NCI-H345 (cell line): ENCODE data around the gene CTTN.

Source experiments
- DNase-seq: peaks from one replicate; lab custom pipeline; 2025; lab: John Stamatoyannopoulos, UW

The CTTN gene

DNA sequence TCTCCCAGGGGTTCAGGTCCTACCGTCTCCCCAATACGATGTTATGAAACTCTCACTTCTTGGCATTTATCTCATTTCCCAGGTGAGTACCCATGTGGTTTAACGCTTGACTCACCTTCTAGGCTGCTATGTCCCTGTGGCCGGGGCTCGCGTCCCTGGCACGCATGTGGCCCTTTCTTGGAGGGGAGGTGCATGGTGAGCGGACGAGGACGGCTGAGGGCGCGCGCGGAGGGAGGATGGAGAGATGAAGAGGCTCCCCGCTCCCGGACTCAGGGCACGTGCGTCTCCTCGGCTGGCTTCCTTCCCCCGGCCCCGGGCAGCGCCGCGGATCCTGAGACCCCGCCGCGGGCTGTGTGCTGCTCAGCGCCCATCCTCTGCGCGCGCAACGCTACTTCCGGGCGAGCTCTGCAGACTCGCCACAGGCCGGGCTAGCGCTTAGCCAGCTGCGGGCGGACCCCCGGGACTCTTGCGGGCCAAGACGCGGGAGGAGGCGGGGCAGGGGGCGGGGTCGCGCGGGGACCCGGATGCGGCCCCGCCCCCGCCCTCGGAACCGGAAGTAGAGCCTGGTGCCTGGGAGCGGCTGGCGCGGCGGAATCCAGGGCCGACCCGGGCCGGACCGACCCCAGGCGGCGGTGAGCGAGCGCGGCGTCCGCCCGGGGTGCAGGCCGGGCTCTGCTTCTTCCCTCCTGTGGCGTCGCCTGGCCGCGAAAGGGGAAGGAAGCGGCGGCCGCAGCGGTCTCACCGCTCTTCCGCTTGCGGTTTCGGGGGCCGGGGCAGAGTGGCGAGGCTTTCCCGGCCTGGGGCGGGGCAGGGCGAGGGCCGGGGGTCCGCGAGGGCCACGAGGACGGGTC, at the start of gene CTTN:
Gene CTTN, plus strand, starts transcription at position 547 of the 851 bp plus-strand sequence. CDS start 8,769 bp downstream, outside the sequence.
- peak; percentile 92 for DNase-seq

DNA sequence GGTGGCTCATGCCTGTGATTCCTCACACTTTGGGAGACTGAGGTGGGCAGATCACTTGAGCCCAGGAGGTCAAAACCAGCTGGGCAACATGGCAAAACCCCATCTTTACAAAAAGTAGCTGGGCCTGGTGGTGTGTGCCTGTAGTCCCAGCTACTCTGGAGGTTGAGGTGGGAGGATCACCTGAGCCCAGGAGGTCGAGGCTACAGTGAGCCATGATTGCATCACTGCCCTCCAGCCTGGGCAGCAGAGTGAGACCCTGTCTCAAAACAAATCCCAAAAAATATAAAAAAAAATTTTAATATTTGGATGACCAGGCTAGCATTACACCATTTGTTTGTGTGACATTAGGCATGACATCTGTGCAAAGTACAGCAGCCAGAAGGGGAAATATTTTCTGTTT, 49.7 kb upstream of the CTTN start:
- no peak for DNase-seq

DNA sequence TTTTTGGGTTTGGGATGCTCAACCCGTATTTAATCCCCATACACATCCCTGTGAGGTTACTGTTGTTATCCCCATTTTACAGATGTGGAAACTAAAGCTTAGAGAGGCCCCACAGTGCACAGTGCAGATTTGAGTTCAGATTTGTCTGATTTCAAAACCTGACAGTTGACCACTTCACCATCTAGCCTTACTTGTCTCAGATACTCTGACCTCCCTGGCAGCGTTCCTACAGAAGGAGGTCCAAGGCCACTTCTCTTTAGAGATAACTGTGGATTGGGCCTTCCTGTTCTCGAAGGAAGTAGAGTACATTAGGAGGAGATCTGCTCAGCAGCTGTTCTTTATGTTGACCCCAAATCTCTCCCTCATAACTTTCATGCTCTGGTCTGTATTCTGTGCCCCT, 46.7 kb upstream of the CTTN start:
- DNase-seq, result no peak

DNA sequence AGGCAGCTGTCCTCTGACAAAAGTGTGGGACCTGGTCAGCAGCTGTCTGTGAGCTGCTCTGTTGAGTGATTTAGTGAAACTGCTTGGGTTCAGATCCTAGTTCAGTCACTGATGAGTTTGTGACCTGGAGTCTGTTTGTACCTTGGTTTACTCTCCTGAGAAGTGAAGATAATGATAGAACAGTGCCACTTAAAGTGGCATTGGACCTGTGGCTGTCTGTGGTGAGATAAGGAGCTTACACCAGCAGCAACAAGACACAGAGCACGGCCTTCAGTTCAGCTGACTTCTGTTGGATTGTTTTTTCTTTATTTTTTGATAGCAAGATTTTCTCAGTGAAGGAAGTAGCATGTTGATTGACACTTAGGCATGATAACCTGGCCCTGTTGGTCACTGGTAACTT, 46.2 kb upstream of the CTTN start:
- no peak for DNase-seq

DNA sequence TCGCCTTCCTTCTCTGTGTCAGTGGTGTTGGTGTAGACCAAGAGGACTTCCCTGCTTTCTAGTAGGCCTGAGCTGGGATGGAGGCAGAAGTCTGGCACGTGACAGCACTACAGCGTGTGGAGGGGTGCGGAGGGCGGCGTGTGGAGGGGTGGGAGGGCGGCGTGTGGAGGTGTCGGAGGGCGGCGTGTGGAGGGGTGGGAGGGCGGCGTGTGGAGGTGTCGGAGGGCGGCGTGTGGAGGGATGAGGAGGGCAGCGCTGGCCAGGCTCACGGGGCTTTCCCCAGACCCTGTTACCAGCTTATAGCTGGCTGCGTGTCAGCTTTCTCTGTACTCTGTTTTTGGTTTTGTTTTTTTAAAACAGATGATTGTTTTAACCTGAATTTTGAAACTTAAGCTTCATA, 45.7 kb upstream of the CTTN start:
- no peak for DNase-seq

DNA sequence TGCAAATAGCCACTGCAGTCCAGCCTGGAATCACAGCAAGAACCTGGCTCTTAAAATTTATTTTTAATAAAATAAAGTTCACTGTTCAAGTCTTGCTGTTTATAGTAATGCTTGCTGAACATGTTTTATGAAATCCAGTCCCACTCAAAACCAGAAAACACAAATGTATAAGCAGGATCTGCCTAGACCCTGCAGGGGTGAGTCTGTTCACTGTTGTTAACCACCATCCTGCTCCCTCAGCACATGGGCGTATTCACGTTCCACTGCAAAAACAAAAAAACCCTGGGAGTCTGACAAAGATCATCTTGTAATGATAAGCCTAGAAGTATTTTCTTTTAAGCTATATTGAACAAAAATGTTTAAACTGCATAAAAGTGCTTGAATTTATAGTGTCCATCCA, 45.0 kb upstream of the CTTN start:
- DNase-seq, result no peak

DNA sequence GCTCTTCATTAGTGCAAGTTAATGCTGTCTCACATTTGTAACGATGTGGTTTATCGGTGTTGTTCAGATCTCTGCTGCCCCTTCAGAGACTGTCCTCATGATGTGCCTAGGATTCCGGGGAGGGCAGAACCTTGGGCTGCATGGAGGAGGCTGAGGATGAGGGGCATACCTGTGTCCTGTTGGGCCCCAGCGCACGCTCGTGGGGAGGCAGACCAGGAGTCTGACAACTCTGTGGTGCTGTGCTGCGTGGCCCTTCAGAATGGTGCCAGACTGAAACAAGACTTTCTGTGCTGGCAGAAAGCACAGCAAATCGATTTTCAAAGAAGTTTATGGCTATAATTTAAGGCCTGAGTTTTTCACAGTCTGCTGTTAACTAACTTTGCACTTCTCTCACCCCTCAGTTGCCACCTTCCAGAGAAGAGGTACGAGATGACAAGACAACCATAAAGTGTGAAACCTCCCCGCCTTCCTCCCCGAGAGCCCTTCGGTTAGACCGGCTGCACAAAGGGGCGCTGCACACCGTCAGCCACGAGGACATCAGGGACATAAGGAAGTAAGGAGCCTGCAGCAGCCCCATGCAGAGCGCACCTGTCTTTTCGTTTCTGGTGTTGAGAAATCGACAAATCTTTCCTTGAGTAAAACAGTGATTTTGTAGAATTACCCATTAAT, 44.3 kb upstream of the CTTN start:
- DNase-seq, result no peak

DNA sequence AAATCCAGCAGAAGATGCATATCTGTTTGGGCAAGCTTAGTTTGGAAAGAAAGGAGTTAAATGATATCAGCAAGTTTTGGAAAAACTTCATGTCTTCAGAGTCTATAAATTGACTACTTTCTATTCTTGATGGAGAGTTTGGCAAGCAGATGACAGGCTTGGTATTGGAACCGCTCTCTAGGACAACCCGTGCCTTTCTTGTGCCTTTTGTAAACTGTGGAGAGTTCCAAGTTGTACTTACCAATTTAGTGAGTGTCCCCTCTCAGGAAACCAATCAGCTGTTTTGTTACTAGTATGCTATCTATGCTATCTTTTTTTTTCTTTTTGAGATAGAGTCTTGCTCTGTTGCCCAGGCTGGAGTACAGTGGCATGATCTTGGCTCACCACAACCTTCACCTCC, 43.7 kb upstream of the CTTN start:
- no peak for DNase-seq

DNA sequence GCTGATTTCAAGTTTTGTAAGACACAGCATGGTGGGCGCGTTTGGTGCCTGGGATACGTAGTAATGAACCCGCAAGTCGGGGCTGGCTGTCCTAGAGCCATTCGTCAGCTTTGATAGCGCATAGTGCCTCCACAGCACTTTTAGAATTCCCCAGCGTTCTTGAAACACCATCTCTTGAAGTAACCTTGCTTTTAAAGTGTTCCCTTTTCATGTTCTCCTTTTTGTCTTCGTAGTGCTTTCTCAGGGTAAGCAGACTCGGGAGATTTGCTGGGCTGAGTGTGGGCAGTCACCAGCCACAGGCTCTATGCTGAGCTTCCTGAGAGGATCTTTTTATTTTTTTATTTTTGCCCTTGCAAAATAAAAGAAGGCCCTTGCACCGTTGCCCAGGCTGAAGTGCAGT, 39.6 kb upstream of the CTTN start:
- no peak for DNase-seq

DNA sequence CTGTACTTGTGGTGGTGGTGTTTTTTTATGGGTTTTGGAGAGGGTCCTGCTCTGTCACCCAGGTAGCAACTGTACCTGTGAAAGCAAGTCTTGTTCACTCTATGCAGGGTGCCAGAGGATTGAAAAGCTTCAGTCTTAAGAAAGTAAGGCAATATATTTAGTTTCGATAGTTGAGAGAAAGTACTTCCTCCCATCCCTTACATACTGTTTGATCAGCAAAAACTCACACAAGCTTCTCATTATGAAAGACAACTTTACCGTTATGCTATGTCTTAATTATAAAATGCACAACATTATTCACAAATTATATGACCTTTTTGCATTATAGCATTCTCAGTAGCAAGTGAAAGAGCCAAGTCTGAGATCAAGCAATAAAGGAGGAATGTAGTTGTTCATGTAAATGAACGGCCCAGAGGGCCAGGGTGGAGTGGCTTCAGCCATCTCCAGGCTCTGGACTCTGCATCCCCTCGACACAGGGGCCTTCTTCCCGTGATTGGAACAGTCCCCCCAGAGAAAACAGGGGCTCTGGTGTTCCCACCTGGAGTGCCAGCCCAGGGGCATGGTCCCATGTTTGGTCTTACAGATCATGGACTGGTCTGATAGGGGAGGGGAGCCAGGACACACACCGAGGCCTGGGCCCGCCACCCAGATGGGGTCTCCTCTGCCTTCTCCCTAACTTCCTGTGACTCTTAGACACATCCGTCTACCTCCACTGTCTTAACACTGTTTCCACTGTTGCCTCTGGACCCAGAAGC, 38.7 kb upstream of the CTTN start:
- no peak for DNase-seq

DNA sequence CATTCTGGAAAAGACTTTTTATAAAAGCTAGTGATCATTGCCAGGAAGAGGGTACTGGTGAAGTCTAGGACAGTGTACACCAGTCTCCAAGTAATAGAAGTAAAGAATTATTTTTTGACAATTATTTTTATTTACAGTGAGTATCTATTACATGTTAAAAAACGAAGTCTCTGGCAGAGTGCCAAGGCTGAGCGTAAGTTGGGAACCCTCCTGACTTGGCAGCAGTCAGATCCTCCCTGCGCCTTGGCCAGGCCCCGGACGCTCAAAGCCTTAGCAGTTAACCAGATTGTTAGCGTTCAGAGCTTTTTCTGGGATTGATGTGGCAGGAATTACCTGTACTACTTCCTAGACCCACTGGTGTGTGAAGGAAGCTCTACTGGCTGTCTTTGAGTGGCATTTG, 38.1 kb upstream of the CTTN start:
- no peak for DNase-seq

DNA sequence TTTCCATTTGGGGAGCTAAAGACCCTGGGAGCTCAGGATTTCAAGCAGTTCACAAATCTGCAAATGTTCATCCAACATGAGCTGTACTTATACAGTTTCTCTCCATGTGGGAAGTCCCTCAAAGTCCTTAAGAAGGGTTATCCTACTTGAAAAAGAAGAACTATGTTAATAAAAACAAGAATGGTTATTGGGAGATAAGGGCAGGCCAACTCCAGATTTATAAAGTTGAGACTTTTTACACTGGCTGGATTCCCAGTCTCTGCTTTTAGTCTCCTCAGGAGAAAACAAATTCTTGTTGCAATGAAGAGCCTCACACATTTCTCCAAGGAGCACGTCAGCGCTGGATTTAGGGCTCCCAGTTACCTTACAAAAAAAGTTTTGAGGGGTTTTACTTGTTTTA, 34.2 kb upstream of the CTTN start:
- DNase-seq, result no peak

DNA sequence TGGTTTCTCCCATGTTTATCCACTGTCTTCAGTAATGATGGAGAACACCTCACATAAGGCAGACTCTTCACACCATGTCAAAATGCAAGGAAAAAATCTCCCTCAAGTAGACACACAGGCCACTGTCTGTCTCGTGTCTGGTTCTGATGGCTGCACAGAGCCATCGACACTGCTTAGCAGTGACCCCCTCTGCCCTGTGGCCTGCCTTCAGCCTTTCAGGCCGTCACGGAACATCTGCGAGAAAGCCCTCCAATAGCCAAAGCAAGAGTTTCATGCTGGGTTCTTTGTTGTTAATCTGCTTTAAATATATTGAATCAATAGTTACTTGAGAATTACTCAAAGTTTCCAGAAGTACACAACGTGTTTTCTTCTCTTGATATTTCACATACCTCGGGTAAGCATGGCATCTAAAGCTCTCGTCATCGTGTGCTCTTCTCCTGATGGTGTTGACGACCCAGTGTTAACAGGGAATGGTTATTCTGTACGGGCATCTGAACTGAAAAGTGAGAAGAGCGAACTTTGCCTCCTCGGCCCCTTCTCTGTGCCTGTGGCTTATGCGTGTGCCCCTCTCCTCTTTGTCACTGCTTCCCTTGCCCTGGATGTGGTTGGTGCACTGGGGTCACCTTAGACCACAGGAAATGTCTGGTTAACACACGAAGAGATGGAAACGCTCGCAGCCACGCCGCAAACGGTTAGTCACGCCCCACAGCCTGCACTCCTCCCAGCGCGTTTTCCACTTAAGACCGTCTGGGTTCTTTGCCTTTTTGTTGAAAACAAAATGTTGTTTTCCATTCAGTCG, 33.4 kb upstream of the CTTN start:
- no peak for DNase-seq

DNA sequence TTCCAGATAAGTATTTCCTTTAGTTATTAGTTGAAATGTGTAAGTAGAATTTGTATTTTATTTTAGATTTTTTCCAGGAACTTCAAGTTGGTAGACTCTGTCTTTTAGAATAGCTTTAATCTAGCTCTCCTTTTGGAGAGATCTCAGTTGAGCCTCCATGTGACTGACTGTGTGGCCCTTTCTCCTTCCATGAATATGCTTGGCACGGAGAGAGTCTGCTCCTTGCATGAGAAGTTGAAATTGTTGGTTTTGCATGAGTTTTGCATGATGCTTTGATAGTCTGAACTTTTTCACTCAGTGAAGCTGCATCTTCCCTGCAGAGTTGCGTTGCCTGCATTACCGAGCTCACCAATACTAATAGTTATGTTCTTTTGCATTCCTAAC, 32.8 kb upstream of the CTTN start:
- no peak for DNase-seq

DNA sequence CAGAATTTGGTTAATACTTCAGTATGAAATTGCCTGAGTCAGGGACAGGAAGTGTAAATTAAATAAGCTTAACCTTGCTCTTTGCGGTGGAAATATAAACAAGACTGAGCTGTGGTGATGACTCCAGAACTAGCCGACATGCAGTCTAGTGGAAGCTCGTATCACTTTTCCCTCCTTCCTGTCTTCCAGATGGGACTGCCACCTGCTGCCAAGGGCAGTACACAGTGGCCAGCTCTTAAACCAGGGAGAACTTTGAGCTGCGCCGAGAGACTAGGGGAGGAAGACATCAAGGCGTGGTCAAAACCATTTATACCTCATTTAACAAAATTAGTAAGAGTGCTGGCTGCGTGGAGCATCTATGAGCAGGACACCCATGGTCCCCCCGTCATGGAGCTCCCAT, 31.3 kb upstream of the CTTN start:
- DNase-seq, result no peak

DNA sequence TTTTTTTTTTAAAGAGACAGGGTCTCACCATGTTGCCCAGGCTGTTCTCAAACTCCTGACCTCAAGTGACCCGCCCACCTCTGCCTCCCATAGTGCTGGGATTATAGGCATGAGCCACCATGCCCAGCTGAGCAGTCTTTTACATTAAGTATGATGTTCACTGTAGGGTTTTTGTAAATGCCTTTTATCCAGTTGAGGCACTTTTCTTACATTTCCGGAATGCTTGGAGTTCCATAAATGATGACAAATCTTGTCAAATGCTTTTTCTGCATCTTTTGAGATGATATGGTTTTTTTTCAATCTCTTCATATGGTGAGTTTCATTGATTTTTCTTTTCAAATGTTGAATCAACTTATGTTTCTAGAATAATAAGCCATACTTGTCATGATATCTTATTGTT, 29.4 kb upstream of the CTTN start:
- DNase-seq, result no peak

DNA sequence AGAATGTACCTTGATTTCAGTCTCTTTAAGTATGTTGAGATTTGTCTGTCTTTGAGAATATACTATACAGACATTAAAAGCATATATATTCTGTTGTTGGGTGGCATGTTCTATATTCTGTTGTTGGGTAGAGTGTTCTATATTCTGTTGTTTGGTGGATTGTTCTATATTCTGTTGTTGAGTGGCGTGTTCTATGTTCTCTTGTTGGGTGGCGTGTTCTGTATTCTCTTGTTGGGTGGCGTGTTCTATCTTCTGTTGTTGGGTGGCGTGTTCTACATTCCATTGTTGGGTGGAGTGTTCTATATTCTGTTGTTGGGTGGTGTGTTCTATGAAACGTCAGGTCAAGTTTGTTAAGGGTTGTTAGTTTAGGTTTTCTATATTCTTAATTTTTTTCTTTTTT, 27.1 kb upstream of the CTTN start:
- no peak for DNase-seq

DNA sequence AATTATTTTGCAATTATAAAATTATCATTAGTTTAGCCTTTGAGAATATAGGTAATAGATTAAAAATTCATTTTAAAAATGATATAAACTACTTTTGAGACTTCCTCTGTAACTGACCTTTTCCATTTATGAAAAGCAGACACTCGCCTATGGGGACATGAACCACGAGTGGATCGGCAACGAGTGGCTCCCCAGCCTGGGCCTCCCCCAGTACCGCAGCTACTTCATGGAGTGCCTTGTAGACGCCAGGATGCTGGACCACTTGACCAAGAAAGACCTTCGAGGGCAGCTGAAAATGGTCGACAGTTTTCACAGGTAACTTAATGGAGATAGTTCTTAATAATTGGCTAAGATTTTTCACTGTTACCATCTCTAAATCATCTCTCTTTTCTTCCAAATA, 26.3 kb upstream of the CTTN start:
- DNase-seq, result no peak

DNA sequence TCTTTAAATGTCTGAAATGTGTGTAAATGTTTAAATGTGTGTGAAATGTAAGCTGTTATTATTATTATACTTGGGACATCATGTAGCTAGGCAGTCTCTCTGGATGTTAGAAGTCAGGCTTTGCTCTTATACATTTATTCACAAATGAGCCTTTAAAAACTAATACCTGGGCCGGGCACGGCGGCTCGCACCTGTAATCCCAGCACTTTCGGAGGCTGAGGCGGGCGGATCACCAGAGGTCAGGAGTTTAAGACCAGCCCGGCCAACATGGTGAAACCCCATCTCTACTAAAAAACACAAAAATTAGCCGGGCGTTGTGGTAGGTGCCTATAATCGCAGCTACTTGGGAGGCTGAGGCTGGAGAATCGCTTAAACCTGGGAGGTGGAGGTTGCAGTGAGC, 21.7 kb upstream of the CTTN start:
- DNase-seq, result no peak

DNA sequence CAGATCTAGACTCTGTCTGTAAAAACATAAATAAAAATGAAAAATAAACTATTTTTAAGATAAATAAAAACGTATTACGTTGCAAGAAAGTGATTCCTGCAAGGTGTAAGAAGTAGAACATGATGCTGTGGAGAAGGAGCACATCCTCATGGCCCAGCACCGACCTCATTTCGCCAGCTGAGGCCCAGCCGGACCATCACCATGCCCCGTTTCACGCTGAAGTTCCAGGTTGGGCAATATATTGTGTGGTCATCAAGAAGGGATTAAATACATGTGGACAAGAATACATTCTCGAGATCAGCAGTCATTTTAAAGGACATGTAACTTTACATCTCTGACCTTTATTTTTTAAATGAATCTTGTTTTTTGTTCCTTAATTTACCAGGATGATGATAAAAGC, 20.7 kb upstream of the CTTN start:
- no peak for DNase-seq

DNA sequence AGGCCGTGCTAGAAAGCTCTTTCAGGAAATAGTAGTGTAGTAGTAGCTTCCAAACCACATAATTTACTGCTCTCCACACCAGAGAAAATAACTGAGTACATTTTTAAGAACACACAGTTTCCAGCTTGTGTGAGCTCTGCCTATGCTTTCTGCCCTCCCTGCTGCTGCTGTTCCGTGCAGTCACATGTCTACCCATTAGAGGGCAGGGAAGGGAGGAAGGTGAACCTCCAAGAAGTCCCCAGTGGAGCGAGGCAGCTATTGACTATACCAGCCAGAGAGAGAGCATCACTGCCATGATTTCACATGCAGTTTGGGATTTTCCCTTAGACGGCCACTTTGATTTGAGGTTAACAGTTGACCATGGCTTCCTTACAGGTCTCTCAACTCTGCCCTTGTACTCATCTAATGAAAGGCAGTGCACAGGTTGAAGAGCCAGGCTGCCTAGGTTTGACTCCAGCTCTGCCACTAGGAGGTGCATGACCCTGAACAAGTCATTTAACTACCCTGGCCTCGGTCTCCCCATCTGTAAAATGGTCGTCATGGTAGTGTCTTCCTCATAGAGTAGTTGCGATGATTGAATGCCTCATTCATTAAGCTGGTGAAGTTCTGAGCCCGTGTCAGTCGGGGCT, 19.7 kb upstream of the CTTN start:
- DNase-seq, result no peak

DNA sequence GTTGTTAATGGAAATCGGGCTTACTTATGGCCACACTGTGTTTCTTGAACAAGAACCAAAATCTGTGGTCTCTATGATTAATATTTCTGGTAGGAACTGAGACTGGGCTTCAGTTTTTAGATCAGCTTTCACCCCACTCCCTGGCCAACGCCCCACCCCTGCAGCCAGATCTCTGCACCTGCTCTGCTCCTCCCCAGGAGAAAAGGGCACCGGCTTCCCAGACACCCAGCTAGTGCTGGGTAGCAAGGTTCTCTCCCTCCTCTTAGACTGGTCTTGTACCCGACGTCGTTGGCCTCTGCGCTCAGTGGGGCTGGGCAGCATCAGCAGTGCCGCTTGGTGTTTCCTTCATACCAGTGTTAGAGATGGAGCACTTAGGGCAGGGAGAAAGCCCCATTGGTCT, 17.0 kb upstream of the CTTN start:
- no peak for DNase-seq
